Neuronal stem cell (in vitro differentiated cells): ENCODE results near the gene CXXC4.

Source experiments
- DNase-seq: peaks from one replicate; pipeline ENCODE4 v3.0.0-alpha.2; 2013; ENCODE audit warnings: low spot score
- H2AFZ ChIP-seq: one replicate; pipeline ENCODE4 v1.6.1; 2013; ENCODE audit warnings: mild to moderate bottlenecking, low read length, inconsistent platforms
- H2AK5ac ChIP-seq: 2 replicates; pipeline ENCODE4 v1.6.1; 2013; ENCODE audit warnings: low read depth, mild to moderate bottlenecking, inconsistent platforms, low read length, moderate library complexity, mixed read lengths
- H2BK120ac ChIP-seq: 2 replicates; pipeline ENCODE4 v1.6.1; 2013; ENCODE audit warnings: low read depth, mild to moderate bottlenecking, inconsistent platforms, low read length, moderate library complexity, mixed read lengths
- H2BK12ac ChIP-seq: one replicate; pipeline ENCODE4 v1.6.1; 2013; ENCODE audit warnings: low read length, inconsistent platforms
- H2BK15ac ChIP-seq: 2 replicates; pipeline ENCODE4 v1.6.1; 2013; ENCODE audit warnings: mild to moderate bottlenecking, low read length, inconsistent platforms, mixed read lengths
- H2BK5ac ChIP-seq: one replicate; pipeline ENCODE4 v1.6.1; 2013; ENCODE audit warnings: inconsistent platforms, mild to moderate bottlenecking, low read length, moderate library complexity
- H3K14ac ChIP-seq: one replicate; pipeline ENCODE4 v1.6.1; 2013; ENCODE audit warnings: low read length, inconsistent platforms
- H3K18ac ChIP-seq: 2 replicates; pipeline ENCODE4 v1.6.1; 2013; ENCODE audit warnings: low read length, inconsistent platforms
- H3K23ac ChIP-seq: 2 replicates; pipeline ENCODE4 v1.6.1; 2013; ENCODE audit warnings: low read depth, mild to moderate bottlenecking, mixed read lengths, low read length, inconsistent platforms; ENCODE audit not compliant: poor library complexity
- H3K27ac ChIP-seq: replicated peaks from 3 replicates; pipeline ENCODE4 v1.5.1; 2013; ENCODE audit warnings: low read length, inconsistent platforms
- H3K27me3 ChIP-seq, 3 experiments: 2 replicates each; pipeline ENCODE4 v1.6.1; 2013; ENCODE audit warnings: low read length in 3 of 3, mild to moderate bottlenecking in 2 of 3, inconsistent platforms in 1 of 3, low read depth in 1 of 3, mixed read lengths in 1 of 3, moderate library complexity in 1 of 3; ENCODE audit not compliant: control insufficient read depth in 3 of 3, insufficient read depth in 3 of 3
- H3K36me3 ChIP-seq, 2 donors: replicated peaks in 1 of 2; 2 replicates each; pipeline ENCODE4 v1.6.1; 2013; ENCODE audit warnings: low read length in 2 of 2; ENCODE audit not compliant: control insufficient read depth in 2 of 2, insufficient read depth in 2 of 2
- H3K4ac ChIP-seq: 2 replicates; pipeline ENCODE4 v1.6.1; 2013; ENCODE audit warnings: inconsistent platforms, mild to moderate bottlenecking, low read length, moderate library complexity
- H3K4me1 ChIP-seq, 2 donors: 1 replicate in 1 of 2; 2 replicates in 1 of 2; pipeline ENCODE4 v1.6.1; 2013; ENCODE audit warnings: low read length in 2 of 2, low read depth in 1 of 2; ENCODE audit not compliant: control insufficient read depth in 2 of 2, insufficient read depth in 1 of 2
- H3K4me2 ChIP-seq: one replicate; pipeline ENCODE4 v1.6.1; 2013; ENCODE audit warnings: mild to moderate bottlenecking, low read length, inconsistent platforms; ENCODE audit not compliant: insufficient read depth, poor library complexity, severe bottlenecking
- H3K4me3 ChIP-seq, 2 donors: 2 replicates each; pipeline ENCODE4 v1.5.1; 2013; ENCODE audit warnings: low read length in 2 of 2, mild to moderate bottlenecking in 2 of 2, inconsistent platforms in 1 of 2, moderate library complexity in 1 of 2
- H3K79me1 ChIP-seq: one replicate; pipeline ENCODE4 v1.6.1; 2013; ENCODE audit warnings: low read depth, mild to moderate bottlenecking, inconsistent platforms, low read length, moderate library complexity
- H3K9ac ChIP-seq: one replicate; pipeline ENCODE4 v1.6.1; 2013; ENCODE audit warnings: mild to moderate bottlenecking, low read depth, low read length, inconsistent platforms; ENCODE audit not compliant: poor library complexity
- H3K9me3 ChIP-seq, 2 donors: replicated peaks in 1 of 2; 2 replicates each; pipeline versions ENCODE3 to v1.6.1; 2013; ENCODE audit warnings: low read length in 2 of 2, mild to moderate bottlenecking in 2 of 2, inconsistent platforms in 1 of 2, low read depth in 1 of 2, mixed read lengths in 1 of 2, moderate library complexity in 1 of 2; ENCODE audit not compliant: control insufficient read depth in 2 of 2, insufficient read depth in 1 of 2
- H4K8ac ChIP-seq: one replicate; pipeline ENCODE4 v1.6.1; 2013; ENCODE audit warnings: low read depth, mild to moderate bottlenecking, inconsistent platforms, low read length, moderate library complexity
- H4K91ac ChIP-seq: one replicate; pipeline ENCODE4 v1.6.1; 2013; ENCODE audit warnings: low read length, low read depth, mild to moderate bottlenecking, inconsistent platforms; ENCODE audit not compliant: poor library complexity
- WGBS, 2 donors: extraction: QIAGEN DNeasy Blood & Tissue Kit; methylation state at CpG; one replicate each; pipeline ENCODE4 v1.1.7; 2013; ENCODE audit warnings: missing lambda C conversion rate in 2 of 2, mixed read lengths in 1 of 2; ENCODE audit not compliant: insufficient read length in 2 of 2, insufficient replicate concordance in 1 of 2; ENCODE audit errors: extremely low coverage in 2 of 2; 5-methylcytosine and 5-hydroxymethylcytosine counted together

CXXC4 gene

GRCh38 chr4:104425948-104426347 is 68.7 kb downstream of the CXXC4 start:
- Histone ChIP-seq H3K4me1 (peaks cover 11 to 43% of the 10 kb centered on the region in 2 donors), H3K23ac (no peak overlapping the region), H2AK5ac (no peak overlapping the region), H3K14ac (no peak overlapping the region), H2BK12ac (no peak overlapping the region), H3K4ac (no peak overlapping the region), H2AFZ (peak overlapping the region; percentile 61), H3K27ac (peak overlapping the region; percentile 3), H4K8ac (no peak overlapping the region), H2BK120ac (no peak overlapping the region), H3K27me3 (no peaks in the 10 kb centered on the region), H3K4me3 (no peak overlapping the region), H3K18ac (peak overlapping the region; percentile 56), H3K9me3 (peaks cover 3 to 11% of the 10 kb centered on the region in 2 donors), H3K4me2 (no peak overlapping the region), H2BK5ac (no peak overlapping the region), H3K79me1 (no peaks in the 10 kb centered on the region), H3K36me3 (no peaks in the 10 kb centered on the region), H4K91ac (no peak overlapping the region), H2BK15ac (no peak overlapping the region), H3K9ac (no peak overlapping the region)
- DNase-seq: no peak
- no CpG with 5 or more reads among the region's 2 CpGs for WGBS, 2 donors

GRCh38 chr4:104424989-104425388 is 69.7 kb downstream of the CXXC4 start:
- H3K27me3 ChIP-seq: no peaks in the 10 kb centered on the region
- H3K18ac ChIP-seq: no peak overlapping the region
- no peak overlapping the region for H2AK5ac ChIP-seq
- H3K4me3 ChIP-seq: peak overlapping the region in 1 of 2 donors; percentile 33
- no peaks in the 10 kb centered on the region for H3K36me3 ChIP-seq
- DNase-seq: no peak
- H3K4me1 ChIP-seq: peaks cover 13 to 46% of the 10 kb centered on the region in 2 donors
- no peak overlapping the region for H3K23ac ChIP-seq
- peaks cover 3 to 11% of the 10 kb centered on the region in 2 donors for H3K9me3 ChIP-seq
- H3K27ac ChIP-seq: peak overlapping the region; percentile 70
- no peak overlapping the region for H3K9ac ChIP-seq
- no peak overlapping the region for H3K4ac ChIP-seq
- no peak overlapping the region for H2BK15ac ChIP-seq
- H3K79me1 ChIP-seq: no peaks in the 10 kb centered on the region
- no CpG with 5 or more reads among the region's 8 CpGs for WGBS, 2 donors
- H4K8ac ChIP-seq: no peak overlapping the region
- no peak overlapping the region for H4K91ac ChIP-seq
- H2BK5ac ChIP-seq: no peak overlapping the region
- H2AFZ ChIP-seq: peak overlapping the region; percentile 61
- no peak overlapping the region for H2BK120ac ChIP-seq
- H2BK12ac ChIP-seq: no peak overlapping the region
- peak overlapping the region; percentile 36 for H3K4me2 ChIP-seq
- H3K14ac ChIP-seq: no peak overlapping the region

- H3K4me2 ChIP-seq: no peak overlapping the region
- peak overlapping the region; percentile 70 for H3K27ac ChIP-seq
- H3K27me3 ChIP-seq: no peaks in the 10 kb centered on the region
- H3K36me3 ChIP-seq: no peaks in the 10 kb centered on the region
- no peak overlapping the region for H3K4ac ChIP-seq
- H2BK15ac ChIP-seq: no peak overlapping the region
- WGBS, 2 donors: no CpG with 5 or more reads among the region's 7 CpGs
- peaks cover 13 to 50% of the 10 kb centered on the region in 2 donors for H3K4me1 ChIP-seq
- peak overlapping the region in 1 of 2 donors; percentile 33 for H3K4me3 ChIP-seq
- H2AK5ac ChIP-seq: no peak overlapping the region
- H3K9ac ChIP-seq: no peak overlapping the region
- H3K18ac ChIP-seq: no peak overlapping the region
- no peak overlapping the region for H4K8ac ChIP-seq
- no peak overlapping the region for H4K91ac ChIP-seq
- H2AFZ ChIP-seq: peak overlapping the region; percentile 30
- H3K9me3 ChIP-seq: peaks cover 3 to 10% of the 10 kb centered on the region in 2 donors
- H2BK12ac ChIP-seq: no peak overlapping the region
- no peak for DNase-seq
- H3K79me1 ChIP-seq: no peaks in the 10 kb centered on the region
- H3K23ac ChIP-seq: no peak overlapping the region
- H3K14ac ChIP-seq: no peak overlapping the region
- no peak overlapping the region for H2BK120ac ChIP-seq
- H2BK5ac ChIP-seq: no peak overlapping the region
Measured at GRCh38 chr4:104424475-104424941, 70.2 kb downstream of the CXXC4 start.

DNA sequence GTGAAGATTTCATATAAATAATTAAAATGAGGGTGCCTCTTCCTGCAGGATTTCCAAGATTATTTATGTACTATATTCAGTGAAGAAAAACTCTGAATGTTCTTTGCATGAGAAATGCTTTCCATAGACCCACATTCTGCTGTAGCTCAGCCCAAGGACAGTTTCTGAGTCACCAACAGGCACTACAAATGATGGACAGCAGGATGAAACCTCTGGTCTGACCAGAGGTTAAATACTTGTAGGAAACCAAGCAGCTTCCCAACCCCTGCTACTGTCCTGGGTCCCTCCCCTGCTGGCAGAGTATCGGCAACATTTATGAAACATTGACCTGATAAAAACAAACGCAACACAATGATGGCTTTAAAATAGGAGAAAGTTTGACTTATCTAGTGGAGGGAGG is 73.1 kb downstream of the CXXC4 start:
- DNase-seq: no peak
- H3K27ac ChIP-seq: peak overlapping the region; percentile 60
- H3K4me3 ChIP-seq: no peak overlapping the region

More for the DNA sequence above, 73.1 kb downstream of the CXXC4 start:
- Histone ChIP-seq H3K36me3 (no peaks in the 10 kb centered on the region), H2BK12ac (no peak overlapping the region), H2BK15ac (no peak overlapping the region), H2AK5ac (no peak overlapping the region), H3K4me1 (peaks cover 17 to 58% of the 10 kb centered on the region in 2 donors), H2AFZ (peak overlapping the region; percentile 86), H3K4ac (no peak overlapping the region), H3K9ac (no peak overlapping the region), H2BK5ac (no peak overlapping the region), H3K23ac (no peak overlapping the region), H3K14ac (no peak overlapping the region), H3K4me2 (no peak overlapping the region), H3K27me3 (no peaks in the 10 kb centered on the region), H2BK120ac (no peak overlapping the region), H3K9me3 (no peaks in the 10 kb centered on the region), H3K79me1 (no peaks in the 10 kb centered on the region), H3K18ac (no peak overlapping the region), H4K8ac (no peak overlapping the region), H4K91ac (no peak overlapping the region)
- no CpG with 5 or more reads among the region's 2 CpGs for WGBS, 2 donors
